Tibial nerve (tissue), 4 donors: ENCODE results near the gene TMTC1.

Experiments used
- EP300 ChIP-seq, 2 donors: sonication (generic); formaldehyde crosslinking; IDR thresholded peaks; one replicate each; pipeline ENCODE4 v1.6.1; 2017; ENCODE audit warnings: antibody characterized with exemption in 2 of 2, mild to moderate bottlenecking in 1 of 2
- TF ChIP-seq, protein P1 (sequence below), 5 experiments: fragments of 200-600 bp in 3 of 5; fragments of 450-650 bp in 2 of 5; sonication (generic) in 3 of 5; IDR thresholded peaks; one replicate each; pipeline ENCODE4 v1.5.1; 2016 to 2019; ENCODE audit warnings: antibody characterized with exemption in 5 of 5, mild to moderate bottlenecking in 3 of 5, moderate library complexity in 2 of 5

DNA sequence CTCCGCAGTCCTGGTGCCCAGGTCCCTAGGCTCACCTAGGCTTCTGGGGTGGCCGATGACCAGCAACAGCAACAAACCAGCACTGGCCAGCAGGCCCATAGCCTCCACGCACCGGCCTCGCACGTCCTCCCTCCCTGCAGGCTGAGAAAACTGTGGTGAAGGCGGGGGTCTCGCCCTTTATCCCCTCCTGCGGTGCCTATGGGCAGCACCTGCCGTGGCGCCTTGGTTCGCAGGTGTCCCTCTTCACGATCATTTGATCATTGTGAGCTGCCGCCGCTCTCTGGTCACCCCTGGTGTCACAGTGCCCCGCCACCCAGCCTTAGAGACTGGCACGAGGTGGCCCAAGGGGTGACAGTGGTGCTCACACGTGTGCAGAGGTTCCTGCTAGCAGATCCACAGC is 286.2 kb downstream of the TMTC1 start, which contains the start of gene OVCH1:
- TF ChIP-seq, protein P1, sequence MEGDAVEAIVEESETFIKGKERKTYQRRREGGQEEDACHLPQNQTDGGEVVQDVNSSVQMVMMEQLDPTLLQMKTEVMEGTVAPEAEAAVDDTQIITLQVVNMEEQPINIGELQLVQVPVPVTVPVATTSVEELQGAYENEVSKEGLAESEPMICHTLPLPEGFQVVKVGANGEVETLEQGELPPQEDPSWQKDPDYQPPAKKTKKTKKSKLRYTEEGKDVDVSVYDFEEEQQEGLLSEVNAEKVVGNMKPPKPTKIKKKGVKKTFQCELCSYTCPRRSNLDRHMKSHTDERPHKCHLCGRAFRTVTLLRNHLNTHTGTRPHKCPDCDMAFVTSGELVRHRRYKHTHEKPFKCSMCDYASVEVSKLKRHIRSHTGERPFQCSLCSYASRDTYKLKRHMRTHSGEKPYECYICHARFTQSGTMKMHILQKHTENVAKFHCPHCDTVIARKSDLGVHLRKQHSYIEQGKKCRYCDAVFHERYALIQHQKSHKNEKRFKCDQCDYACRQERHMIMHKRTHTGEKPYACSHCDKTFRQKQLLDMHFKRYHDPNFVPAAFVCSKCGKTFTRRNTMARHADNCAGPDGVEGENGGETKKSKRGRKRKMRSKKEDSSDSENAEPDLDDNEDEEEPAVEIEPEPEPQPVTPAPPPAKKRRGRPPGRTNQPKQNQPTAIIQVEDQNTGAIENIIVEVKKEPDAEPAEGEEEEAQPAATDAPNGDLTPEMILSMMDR (IDR thresholded peaks at IDR 0.05), result no peak
- TF ChIP-seq EP300 (IDR thresholded peaks at IDR 0.05), result no peak
